GM13976 (cell line): ENCODE measurements around the gene PSMD5.

Experiments
- DNase-seq: peaks from one replicate; pipeline ENCODE4 v3.0.0; 2012; ENCODE audit warnings: low spot score
- CTCF ChIP-seq: IDR thresholded peaks from 2 replicates; pipeline ENCODE4 v1.5.1; 2012; ENCODE audit warnings: borderline replicate concordance, mild to moderate bottlenecking; ENCODE audit not compliant: insufficient read depth; ENCODE audit errors: extremely low read depth, missing control alignments, control extremely low read depth
- in situ Hi-C: fragments of 300-500 bp; cut with MboI; formaldehyde crosslinking; loops from one replicate; pipeline ENCODE4 v1.12.0; 2022; ENCODE audit warnings: low sequenced_read_pairs, mixed read lengths, inconsistent platforms; ENCODE audit not compliant: unreplicated experiment

The PSMD5 gene

GRCh38 chr9:120842685-120843485 is at the start of gene PSMD5:
PSMD5 (minus strand) TSS chr9:120842922; CDS start chr9:120842909, 13 bp downstream.
- in situ Hi-C loops, result no loop called here
- peak; percentile 100 for DNase-seq
- TF ChIP-seq CTCF, result no peak

- no peak for TF ChIP-seq CTCF
- DNase-seq, result no peak
- in situ Hi-C loops, result no loop called here
These were observed 49.4 kb upstream of the PSMD5 start for GRCh38 chr9:120891884-120892747.

GRCh38 chr9:120891245-120891883 is 48.6 kb upstream of the PSMD5 start:
- in situ Hi-C loops, result no loop called here
- no peak for DNase-seq
- TF ChIP-seq CTCF, result no peak

GRCh38 chr9:120890320-120891244 is 47.9 kb upstream of the PSMD5 start:
- no peak for DNase-seq
- in situ Hi-C loops, result no loop called here
- TF ChIP-seq CTCF, result no peak

GRCh38 chr9:120889606-120890271 is 47.0 kb upstream of the PSMD5 start:
- TF ChIP-seq CTCF, result no peak
- DNase-seq, result no peak
- in situ Hi-C loops, result no loop called here
